H1 (cell line): ENCODE data around the gene TRAF1. TPM values are rescaled to one million over a fixed set of nuclear protein-coding genes. Genes with fewer than 3 reads are reported as not detected.

ENCODE experiments used
- CTCF ChIA-PET: fragments of 300-600 bp; sonication (Branson Sonifier 250); formaldehyde crosslinking; loops from one replicate; lab custom pipeline; 2021; ENCODE audit not compliant: partially characterized antibody; lab: Charles Lee
- POLR2A ChIA-PET: fragments of 300-600 bp; sonication (Branson Sonifier 250); formaldehyde crosslinking; loops from one replicate; lab custom pipeline; 2021; ENCODE audit warnings: inconsistent platforms; ENCODE audit not compliant: partially characterized antibody; lab: Charles Lee
- DNase-seq, 2 experiments: peaks; one replicate each; pipeline versions ENCODE4 v3.0.0 to v3.0.0-alpha.2; 2010 to 2022; ENCODE audit warnings: low spot score in 2 of 2, low read depth in 1 of 2, mixed read lengths in 1 of 2
- FAIRE-seq: peaks from 2 replicates; lab custom pipeline; 2011; peaks lifted over from hg19 to GRCh38; lab: Jason Lieb, UNC
- H2AFZ ChIP-seq: 2 replicates; pipeline ENCODE4 v1.8.1; 2012; ENCODE audit warnings: low read length, inconsistent platforms
- H2AK5ac ChIP-seq: 2 replicates; pipeline ENCODE4 v1.6.1; 2013; ENCODE audit warnings: low read depth, low read length
- H2BK120ac ChIP-seq: replicated peaks from 2 replicates; pipeline ENCODE3; 2013; ENCODE audit warnings: low read depth, low read length, inconsistent platforms
- H2BK12ac ChIP-seq: 2 replicates; pipeline ENCODE4 v1.6.1; 2013; ENCODE audit warnings: low read depth, low read length
- H2BK15ac ChIP-seq: 2 replicates; pipeline ENCODE4 v1.6.1; 2013; ENCODE audit warnings: low read length
- H2BK20ac ChIP-seq: 2 replicates; pipeline ENCODE4 v1.6.1; 2013; ENCODE audit warnings: low read length
- H2BK5ac ChIP-seq: 2 replicates; pipeline ENCODE4 v1.6.1; 2013; ENCODE audit warnings: low read depth, low read length
- H3K14ac ChIP-seq: 2 replicates; pipeline ENCODE4 v1.6.1; 2013; ENCODE audit warnings: inconsistent platforms; ENCODE audit not compliant: insufficient read length
- H3K18ac ChIP-seq: 2 replicates; pipeline ENCODE4 v1.6.1; 2013; ENCODE audit warnings: low read length; ENCODE audit errors: extremely low read depth
- H3K23ac ChIP-seq: 2 replicates; pipeline ENCODE4 v1.6.1; 2013; ENCODE audit warnings: inconsistent platforms; ENCODE audit not compliant: insufficient read length
- H3K23me2 ChIP-seq: 2 replicates; pipeline ENCODE4 v1.6.1; 2013; ENCODE audit warnings: low read depth, low read length
- H3K27ac ChIP-seq: 2 replicates; pipeline ENCODE4 v1.6.1; 2011; ENCODE audit warnings: low read depth, low read length, inconsistent platforms
- H3K27me3 ChIP-seq, 4 experiments: replicated peaks in 1 of 4; 1 replicate in 1 of 4; 2 replicates in 3 of 4; pipeline versions ENCODE4 v1.6.1 to v1.8.1; 2011 to 2013; ENCODE audit warnings: low read length in 3 of 4, mild to moderate bottlenecking in 3 of 4, inconsistent platforms in 2 of 4, mixed read lengths in 2 of 4, moderate library complexity in 1 of 4; ENCODE audit not compliant: control insufficient read depth in 3 of 4, insufficient read depth in 3 of 4; ENCODE audit errors: extremely low read depth in 1 of 4
- H3K36me3 ChIP-seq, 4 experiments: 2 replicates each; pipeline versions ENCODE4 v1.6.1 to v1.8.1; 2011 to 2013; ENCODE audit warnings: mild to moderate bottlenecking in 4 of 4, low read length in 3 of 4, moderate library complexity in 2 of 4, control low read depth in 1 of 4, inconsistent platforms in 1 of 4; ENCODE audit not compliant: insufficient read depth in 4 of 4, control insufficient read depth in 2 of 4
- H3K4ac ChIP-seq: replicated peaks from 2 replicates; pipeline ENCODE3; 2013; ENCODE audit warnings: low read length, low read depth, mixed read lengths, inconsistent platforms; ENCODE audit not compliant: insufficient read length
- H3K4me1 ChIP-seq, 4 experiments: replicated peaks in 1 of 4; 1 replicate in 1 of 4; 2 replicates in 3 of 4; pipeline versions ENCODE4 v1.6.1 to v1.8.1; 2011 to 2013; ENCODE audit warnings: low read length in 3 of 4, inconsistent platforms in 2 of 4, mixed read lengths in 1 of 4; ENCODE audit not compliant: insufficient read depth in 4 of 4, control insufficient read depth in 3 of 4
- H3K4me2 ChIP-seq, 2 experiments: 2 replicates each; pipeline versions ENCODE4 v1.6.1 to v1.8.1; 2011 to 2013; ENCODE audit warnings: low read depth in 2 of 2, low read length in 2 of 2, control low read depth in 1 of 2, inconsistent platforms in 1 of 2, mild to moderate bottlenecking in 1 of 2; ENCODE audit not compliant: insufficient read depth in 1 of 2
- H3K4me3 ChIP-seq, 4 experiments: fragments of 200-600, 300-600 bp in 1 of 4; sonication (generic), shearing (Covaris generic), sonication (Bioruptor Twin) in 1 of 4; 2 replicates each; pipeline versions ENCODE4 v1.5.1 to v1.8.1; 2011 to 2016; ENCODE audit warnings: low read length in 4 of 4, low read depth in 3 of 4, control low read depth in 2 of 4, inconsistent platforms in 2 of 4, mild to moderate bottlenecking in 2 of 4, mixed read lengths in 1 of 4, moderate library complexity in 1 of 4; ENCODE audit not compliant: insufficient read depth in 2 of 4; ENCODE audit errors: extremely low read depth in 1 of 4
- H3K56ac ChIP-seq: replicated peaks from 2 replicates; pipeline ENCODE3; 2013; ENCODE audit warnings: low read depth, mild to moderate bottlenecking, mixed read lengths, low read length, inconsistent platforms; ENCODE audit not compliant: insufficient read length
- H3K79me1 ChIP-seq: 2 replicates; pipeline ENCODE4 v1.6.1; 2013; ENCODE audit warnings: low read depth, low read length, control low read depth
- H3K79me2 ChIP-seq, 2 experiments: 2 replicates each; pipeline versions ENCODE4 v1.6.1 to v1.8.1; 2012 to 2013; ENCODE audit warnings: low read length in 2 of 2, mild to moderate bottlenecking in 2 of 2, inconsistent platforms in 1 of 2; ENCODE audit not compliant: insufficient read depth in 2 of 2, control insufficient read depth in 1 of 2
- H3K9ac ChIP-seq, 4 experiments: replicated peaks in 1 of 4; 1 replicate in 1 of 4; 2 replicates in 3 of 4; pipeline versions ENCODE4 v1.6.1 to v1.8.1; 2011 to 2013; ENCODE audit warnings: low read depth in 3 of 4, low read length in 3 of 4, control low read depth in 2 of 4, mild to moderate bottlenecking in 2 of 4, moderate library complexity in 2 of 4, inconsistent platforms in 1 of 4; ENCODE audit errors: extremely low read depth in 1 of 4
- H3K9me3 ChIP-seq, 2 experiments: 2 replicates each; pipeline versions ENCODE4 v1.6.1 to v1.8.1; 2012 to 2013; ENCODE audit warnings: mild to moderate bottlenecking in 2 of 2, moderate library complexity in 2 of 2, control low read depth in 1 of 2, inconsistent platforms in 1 of 2, low read depth in 1 of 2, low read length in 1 of 2, mixed read lengths in 1 of 2; ENCODE audit not compliant: insufficient read depth in 2 of 2
- H4K20me1 ChIP-seq, 2 experiments: replicated peaks in 1 of 2; 2 replicates each; pipeline versions ENCODE3 to v1.8.1; 2011 to 2013; ENCODE audit warnings: inconsistent platforms in 2 of 2, low read length in 2 of 2, mild to moderate bottlenecking in 1 of 2; ENCODE audit not compliant: insufficient read depth in 2 of 2, control insufficient read depth in 1 of 2
- H4K5ac ChIP-seq: 2 replicates; pipeline ENCODE4 v1.6.1; 2013; ENCODE audit warnings: low read length, low read depth, mixed read lengths, inconsistent platforms; ENCODE audit not compliant: insufficient read length
- H4K8ac ChIP-seq: 2 replicates; pipeline ENCODE4 v1.8.0; 2013; ENCODE audit warnings: mild to moderate bottlenecking, moderate library complexity, low read length, inconsistent platforms; ENCODE audit not compliant: insufficient read depth; ENCODE audit errors: extremely low read depth
- H4K91ac ChIP-seq: replicated peaks from 2 replicates; pipeline ENCODE3; 2013; ENCODE audit warnings: low read length, mixed read lengths, inconsistent platforms; ENCODE audit not compliant: insufficient read length
- CHD2 ChIP-seq: IDR thresholded peaks from 2 replicates; pipeline ENCODE4 v1.6.1; 2012; ENCODE audit warnings: low read length, improper control_type of control experiment
- POU5F1 ChIP-seq: IDR thresholded peaks from 2 replicates; pipeline ENCODE4 v1.6.1; 2011; ENCODE audit warnings: low read depth, mild to moderate bottlenecking, low read length, moderate library complexity
- SP1 ChIP-seq: IDR thresholded peaks from 2 replicates; pipeline ENCODE4 v1.6.1; 2011; ENCODE audit warnings: low read depth, low read length
- YY1 ChIP-seq: IDR thresholded peaks from 2 replicates; pipeline ENCODE4 v1.6.1; 2011; ENCODE audit warnings: low read depth, mild to moderate bottlenecking, low read length
- WGBS, 2 experiments: shearing (Covaris generic) in 1 of 2; methylation state at CpG; one replicate each; pipeline versions ENCODE4 v1.1.6 to v1.1.7; 2013 to 2015; ENCODE audit warnings: low lambda C conversion rate in 2 of 2, mixed read lengths in 2 of 2, inconsistent platforms in 1 of 2, low coverage in 1 of 2, missing lambda C conversion rate in 1 of 2; ENCODE audit not compliant: insufficient replicate concordance in 2 of 2, insufficient coverage in 1 of 2, insufficient read length in 1 of 2; ENCODE audit errors: extremely low coverage in 1 of 2, missing lambda C conversion rate in 1 of 2; 5-methylcytosine and 5-hydroxymethylcytosine counted together
- polyA plus RNA-seq, 7 experiments: library from polyadenylated mRNA; depleted of rRNA in 3 of 7; stranded (reverse) in 5 of 7; unstranded in 2 of 7; fragments of >200 nt in 5 of 7; fragments of 200-250 nt in 2 of 7; gene quantifications; 1 replicate in 5 of 7; 2 replicates in 1 of 7; 4 replicates in 1 of 7; pipeline versions ENCODE4 v1.2.1 to v1.2.3, GENCODE V29; 2011 to 2013; ENCODE audit warnings: missing spikeins in 2 of 7, mixed read lengths in 2 of 7
- total RNA-seq: library from RNA; stranded (reverse); fragmentation: NEBNext Ultra II Directional; extraction: Animal tissue kit (Norgen Biotek cat#: 25700); gene quantifications from 2 replicates; pipeline ENCODE4 v1.2.1, GENCODE V29; 2021
- TF ChIP-seq, protein P1 (sequence below): IDR thresholded peaks from 2 replicates; pipeline ENCODE4 v1.6.1; 2012; ENCODE audit warnings: inconsistent platforms
- TF ChIP-seq, protein P2 (sequence below): IDR thresholded peaks from 2 replicates; pipeline ENCODE4 v1.6.1; 2012; ENCODE audit warnings: inconsistent platforms
- TF ChIP-seq, protein P3 (sequence below): IDR thresholded peaks from 2 replicates; pipeline ENCODE4 v1.6.1; 2011; ENCODE audit warnings: low read length, improper control_type of control experiment

The TRAF1 gene
- total and polyA plus RNA-seq, 2 of the 8 experiments (the other 6 are each of a cell fraction or from before 2014, with no cell fraction given): 1.6 to 3.2 TPM

DNA sequence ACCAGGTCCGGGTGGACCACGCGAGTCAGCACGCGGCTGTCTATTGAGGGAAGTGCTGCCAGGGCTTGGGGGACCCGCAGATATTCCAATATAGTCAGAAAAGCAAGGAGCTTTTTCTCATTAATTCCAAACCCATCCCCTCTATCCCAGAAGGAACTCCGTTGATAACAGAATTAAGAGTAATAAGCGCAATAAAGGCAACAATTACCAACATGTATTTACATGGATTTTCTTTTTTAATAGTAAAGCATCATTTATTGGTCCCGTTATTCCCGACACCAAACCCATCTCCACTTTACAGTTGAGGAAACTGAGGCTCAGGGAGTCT is 57.3 kb downstream of the TRAF1 start:
- 46% methylated on average over 10 of the region's 10 CpGs; no CpG with 5 or more reads in 1 of the 2 experiments for WGBS, 2 experiments
- H3K27ac ChIP-seq: no peak overlapping the region
- H3K27me3 ChIP-seq: no peaks in the 10 kb centered on the region; a peak in 2 of 7 replicates
- TF ChIP-seq, protein P1, sequence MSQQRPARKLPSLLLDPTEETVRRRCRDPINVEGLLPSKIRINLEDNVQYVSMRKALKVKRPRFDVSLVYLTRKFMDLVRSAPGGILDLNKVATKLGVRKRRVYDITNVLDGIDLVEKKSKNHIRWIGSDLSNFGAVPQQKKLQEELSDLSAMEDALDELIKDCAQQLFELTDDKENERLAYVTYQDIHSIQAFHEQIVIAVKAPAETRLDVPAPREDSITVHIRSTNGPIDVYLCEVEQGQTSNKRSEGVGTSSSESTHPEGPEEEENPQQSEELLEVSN: peak; percentile 94
- TF ChIP-seq, protein P2, sequence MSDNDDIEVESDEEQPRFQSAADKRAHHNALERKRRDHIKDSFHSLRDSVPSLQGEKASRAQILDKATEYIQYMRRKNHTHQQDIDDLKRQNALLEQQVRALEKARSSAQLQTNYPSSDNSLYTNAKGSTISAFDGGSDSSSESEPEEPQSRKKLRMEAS: peak; percentile 94; the same call in 1 of the 2 replicates
- TF ChIP-seq POU5F1: no peak
- no peak for TF ChIP-seq SP1
- TF ChIP-seq CHD2: no peak
- no peak for TF ChIP-seq YY1
- TF ChIP-seq, protein P3, sequence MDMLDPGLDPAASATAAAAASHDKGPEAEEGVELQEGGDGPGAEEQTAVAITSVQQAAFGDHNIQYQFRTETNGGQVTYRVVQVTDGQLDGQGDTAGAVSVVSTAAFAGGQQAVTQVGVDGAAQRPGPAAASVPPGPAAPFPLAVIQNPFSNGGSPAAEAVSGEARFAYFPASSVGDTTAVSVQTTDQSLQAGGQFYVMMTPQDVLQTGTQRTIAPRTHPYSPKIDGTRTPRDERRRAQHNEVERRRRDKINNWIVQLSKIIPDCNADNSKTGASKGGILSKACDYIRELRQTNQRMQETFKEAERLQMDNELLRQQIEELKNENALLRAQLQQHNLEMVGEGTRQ: no peak
- H2AFZ ChIP-seq: no peak overlapping the region
- no peak for FAIRE-seq
- H2BK120ac ChIP-seq: no peak overlapping the region
- ChIA-PET CTCF (interaction anchor here (0.7 to 10.5 kb wide), 17 partner anchors 9 to 191 kb away, joined by 3 to 108 read pairs (median 4); partner anchors contain the start of gene TRAF1), POLR2A (interaction anchor here (0.7 to 8.4 kb wide), 4 partner anchors 14 to 75 kb away, joined by 3 to 61 read pairs (median 3); no protein-coding TSS in a partner anchor)
- no peaks in the 10 kb centered on the region for H3K79me2 ChIP-seq
- peak overlapping the region; percentile 88 for H2BK15ac ChIP-seq
- no peak overlapping the region for H3K4ac ChIP-seq
- H3K14ac ChIP-seq: no peak overlapping the region
- peaks cover 14 to 33% (median 19%) of the 10 kb centered on the region in 4 experiments for H3K4me1 ChIP-seq
- no peaks in the 10 kb centered on the region for H4K20me1 ChIP-seq
- no peak for DNase-seq
- no peak overlapping the region for H4K91ac ChIP-seq
- 0 out of 2 replicates have a peak, but pooled peaks cover 1% of the 10 kb centered on the region for H3K23me2 ChIP-seq
- peak overlapping the region; percentile 90; the same call in 1 of the 2 replicates for H2BK12ac ChIP-seq
- peaks cover 0 to 3% (median 0%) of the 10 kb centered on the region in 4 experiments; a peak in 3 of 8 replicates for H3K36me3 ChIP-seq
- peak overlapping the region in 3 of 4 experiments; percentile 67 to 68 (median 67); a peak in 5 of 8 replicates for H3K4me3 ChIP-seq
- no peaks in the 10 kb centered on the region for H3K79me1 ChIP-seq
- no peaks in the 10 kb centered on the region for H3K9me3 ChIP-seq
- H3K23ac ChIP-seq: no peak overlapping the region
- no peak overlapping the region; the same call in 1 of the 2 replicates for H2BK20ac ChIP-seq
- no peak overlapping the region for H4K8ac ChIP-seq
- no peak overlapping the region for H3K18ac ChIP-seq
- 0 out of 7 replicates have a peak overlapping the region, but pooled peaks of 1 of the 4 experiments have one; percentile 27 for H3K9ac ChIP-seq
- no peak overlapping the region for H3K56ac ChIP-seq
- peak overlapping the region; percentile 73; the same call in 1 of the 2 replicates for H2BK5ac ChIP-seq
- no peak overlapping the region for H2AK5ac ChIP-seq
- H4K5ac ChIP-seq: no peak overlapping the region
- peak overlapping the region; percentile 3 to 96; a peak in 2 of 4 replicates for H3K4me2 ChIP-seq
